GM12875 (cell line): ENCODE measurements around the gene CACNA1H.

Experiments used
- H3K4me3 ChIP-seq: one replicate; pipeline ENCODE4 v1.5.1; 2011; ENCODE audit warnings: low read depth, low read length, control low read depth
- TF ChIP-seq, protein P1 (sequence below): IDR thresholded peaks from 2 replicates; pipeline ENCODE4 v1.5.1; 2011; ENCODE audit warnings: low read depth, mild to moderate bottlenecking, control low read depth, inconsistent platforms, low read length, moderate library complexity, borderline replicate concordance; ENCODE audit not compliant: insufficient read depth

The CACNA1H gene

DNA sequence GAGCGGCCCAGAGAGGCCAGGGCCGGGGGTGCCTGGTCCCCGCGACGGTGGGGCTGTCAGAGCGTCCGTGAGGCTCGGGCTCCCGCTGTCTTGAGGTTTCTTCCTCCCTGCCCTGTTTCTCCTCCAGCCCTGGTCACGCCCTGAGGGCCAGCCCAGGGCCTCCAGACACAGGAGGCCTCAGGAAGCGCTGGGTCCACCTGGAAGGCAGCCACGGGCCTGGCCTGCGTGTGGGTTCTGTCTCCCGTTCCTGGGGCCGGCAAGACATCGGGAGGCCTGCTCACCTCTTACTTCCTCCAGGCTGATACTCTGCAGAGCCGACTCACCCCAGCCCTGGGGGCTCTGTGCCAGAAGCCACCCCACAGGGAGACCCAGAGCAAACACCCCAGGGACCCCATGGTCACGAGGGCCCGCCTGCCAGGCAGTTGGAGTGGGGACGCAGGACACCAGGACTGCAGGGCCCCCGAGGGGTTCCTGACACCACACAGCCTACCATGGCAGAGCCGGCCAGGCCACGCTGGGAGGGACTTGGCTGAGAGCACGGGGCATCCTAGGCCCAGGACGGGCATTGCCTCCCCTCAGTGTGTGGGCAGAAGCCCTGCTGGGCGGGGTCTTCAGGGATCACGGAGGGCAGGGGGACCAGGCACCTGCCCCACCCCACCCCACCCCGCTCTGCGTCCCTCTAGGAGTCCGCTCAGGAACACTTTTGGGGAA is 18.9 kb upstream of the CACNA1H start:
- TF ChIP-seq, protein P1, sequence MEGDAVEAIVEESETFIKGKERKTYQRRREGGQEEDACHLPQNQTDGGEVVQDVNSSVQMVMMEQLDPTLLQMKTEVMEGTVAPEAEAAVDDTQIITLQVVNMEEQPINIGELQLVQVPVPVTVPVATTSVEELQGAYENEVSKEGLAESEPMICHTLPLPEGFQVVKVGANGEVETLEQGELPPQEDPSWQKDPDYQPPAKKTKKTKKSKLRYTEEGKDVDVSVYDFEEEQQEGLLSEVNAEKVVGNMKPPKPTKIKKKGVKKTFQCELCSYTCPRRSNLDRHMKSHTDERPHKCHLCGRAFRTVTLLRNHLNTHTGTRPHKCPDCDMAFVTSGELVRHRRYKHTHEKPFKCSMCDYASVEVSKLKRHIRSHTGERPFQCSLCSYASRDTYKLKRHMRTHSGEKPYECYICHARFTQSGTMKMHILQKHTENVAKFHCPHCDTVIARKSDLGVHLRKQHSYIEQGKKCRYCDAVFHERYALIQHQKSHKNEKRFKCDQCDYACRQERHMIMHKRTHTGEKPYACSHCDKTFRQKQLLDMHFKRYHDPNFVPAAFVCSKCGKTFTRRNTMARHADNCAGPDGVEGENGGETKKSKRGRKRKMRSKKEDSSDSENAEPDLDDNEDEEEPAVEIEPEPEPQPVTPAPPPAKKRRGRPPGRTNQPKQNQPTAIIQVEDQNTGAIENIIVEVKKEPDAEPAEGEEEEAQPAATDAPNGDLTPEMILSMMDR, result no peak
- H3K4me3 ChIP-seq, result no peak overlapping the region

DNA sequence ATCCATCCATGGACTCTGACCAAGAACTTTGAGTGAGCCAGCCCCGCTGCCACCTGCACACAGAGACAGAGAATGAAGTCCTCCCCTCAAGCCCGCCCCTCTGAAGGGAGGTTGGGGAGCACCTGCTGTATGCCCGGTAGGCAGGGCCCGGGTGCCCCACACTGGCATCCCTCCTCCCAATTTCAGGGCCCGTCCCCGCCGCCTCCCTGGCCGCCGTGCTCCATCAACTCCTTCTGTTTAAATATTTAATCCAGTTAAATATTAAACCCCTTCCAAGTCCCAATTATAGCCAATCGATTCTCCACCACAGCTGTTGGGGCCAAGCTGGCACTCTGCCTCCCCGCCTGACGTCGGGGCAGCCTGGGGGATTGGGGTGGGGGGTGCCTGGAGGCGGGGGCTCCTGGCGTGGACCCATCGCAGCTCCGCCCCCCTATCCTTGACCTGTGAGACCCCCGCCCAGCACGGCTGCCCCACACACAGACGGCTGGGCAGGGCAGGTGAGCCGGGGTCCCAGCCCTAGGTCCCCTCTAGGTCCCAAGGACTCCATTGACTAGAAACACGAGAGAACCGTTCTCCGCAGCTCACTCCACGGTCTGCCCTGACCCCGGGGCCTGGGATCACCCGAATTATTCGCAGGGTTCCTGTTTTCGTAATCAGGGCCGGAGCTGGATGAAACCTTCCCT is 18.0 kb upstream of the CACNA1H start:
- TF ChIP-seq, protein P1, result no peak
- H3K4me3 ChIP-seq, result no peak overlapping the region

DNA sequence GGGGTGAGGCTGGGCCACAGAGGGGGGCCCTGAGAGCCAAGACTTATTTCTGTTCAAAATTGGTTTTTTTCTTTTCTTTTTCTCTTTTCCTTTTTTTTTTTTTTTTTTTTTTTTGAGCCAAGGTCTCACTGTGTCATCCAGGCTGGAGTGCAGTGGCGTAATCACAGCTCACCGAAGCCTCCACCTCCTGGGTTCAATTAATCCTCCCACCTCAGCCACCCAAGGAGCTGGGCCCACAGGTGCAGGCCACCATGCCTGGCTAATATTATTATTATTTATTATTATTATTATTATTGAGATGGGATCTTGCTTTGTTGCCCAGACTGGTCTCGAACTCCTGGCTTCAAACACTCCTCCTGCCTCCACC is 17.5 kb upstream of the CACNA1H start:
- H3K4me3 ChIP-seq, result no peak overlapping the region
- TF ChIP-seq, protein P1, result no peak

DNA sequence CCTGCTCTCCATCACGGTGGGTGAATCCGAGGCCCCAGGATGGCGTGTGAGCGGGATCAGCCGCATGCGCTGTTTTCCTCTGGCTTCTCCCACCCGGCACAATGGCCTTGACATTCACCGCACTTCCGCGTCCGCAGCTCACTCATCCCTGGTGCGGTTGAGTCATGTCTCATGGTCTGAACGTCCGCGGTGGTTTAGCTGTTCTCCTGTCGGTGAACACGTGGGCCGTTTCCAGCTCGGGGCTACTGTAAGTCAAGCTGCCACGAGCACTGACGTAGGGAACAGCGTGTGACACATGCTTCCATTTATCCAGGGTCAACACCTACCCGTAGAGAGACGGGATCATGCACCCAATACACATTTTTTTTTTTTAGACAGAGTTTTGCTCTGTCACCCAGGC is 15.3 kb upstream of the CACNA1H start:
- H3K4me3 ChIP-seq, result no peak overlapping the region
- TF ChIP-seq, protein P1, result no peak

DNA sequence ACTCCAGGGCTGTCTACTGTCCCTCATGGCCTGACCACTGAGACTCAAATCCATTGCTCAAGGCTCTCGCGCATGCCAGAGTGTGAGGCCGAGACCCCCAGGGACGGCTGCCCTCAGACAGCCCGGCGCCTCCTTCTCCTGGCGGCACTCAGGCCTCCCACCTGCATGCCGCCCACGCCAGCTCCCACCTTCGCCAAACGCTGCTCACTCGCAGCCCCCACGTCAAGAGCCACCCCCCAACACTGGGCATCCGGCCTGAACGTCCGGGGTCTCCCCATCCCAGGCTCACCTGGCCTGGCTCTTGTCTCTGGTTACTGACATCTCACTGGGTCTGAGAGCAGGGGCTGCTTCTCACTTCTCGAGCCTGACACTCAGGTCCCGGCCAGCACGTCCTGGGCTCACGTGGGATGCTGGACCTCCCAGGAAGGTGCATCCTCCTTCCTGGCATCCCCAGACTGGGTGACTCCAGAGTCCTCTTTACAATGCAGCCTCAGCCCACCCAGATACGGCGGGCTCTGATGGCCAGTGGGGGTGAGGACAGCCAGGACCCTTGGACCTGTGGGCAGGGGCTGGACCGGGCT is 12.2 kb upstream of the CACNA1H start:
- TF ChIP-seq, protein P1, result no peak
- H3K4me3 ChIP-seq, result no peak overlapping the region

DNA sequence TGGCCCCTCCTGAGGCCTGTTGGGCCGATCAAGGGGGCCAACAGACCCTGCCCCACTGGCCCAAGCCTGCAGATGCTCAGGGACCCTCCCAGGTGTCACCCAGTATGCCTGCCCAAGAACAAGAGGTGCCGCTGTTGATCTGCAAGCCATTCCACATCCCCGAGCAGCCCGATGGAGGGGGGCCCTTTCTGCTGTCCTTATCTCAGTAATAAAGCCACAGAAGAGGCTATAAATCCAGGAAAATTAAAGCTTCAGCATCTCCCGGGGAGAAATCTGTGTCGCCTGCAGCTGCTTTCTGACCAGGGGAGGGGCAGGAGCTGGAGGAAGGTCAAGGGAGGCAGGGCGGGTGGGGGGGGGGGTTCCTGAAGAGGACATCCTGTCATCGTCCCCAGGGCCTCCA is 11.7 kb upstream of the CACNA1H start:
- no peak overlapping the region for H3K4me3 ChIP-seq
- TF ChIP-seq, protein P1, result no peak

DNA sequence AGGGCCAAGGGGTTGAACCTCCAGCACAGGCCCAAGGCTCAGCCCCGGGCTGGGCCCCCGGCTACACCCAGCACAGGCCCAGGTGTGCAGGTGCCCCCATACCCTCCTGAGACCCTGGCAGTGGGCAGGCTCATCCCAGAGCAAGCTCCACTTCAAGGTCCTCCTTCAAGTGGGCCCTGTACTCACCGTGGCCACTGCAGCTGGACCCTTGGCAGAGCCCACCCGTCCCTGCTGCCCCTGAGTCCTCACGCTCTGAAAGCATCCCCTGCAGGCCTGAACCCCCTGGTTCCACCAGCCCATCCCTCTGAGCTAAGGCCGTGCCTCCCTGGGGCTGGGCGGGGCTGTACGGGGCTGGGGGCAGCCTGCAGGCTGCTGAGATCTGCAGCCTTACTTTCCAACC is 11.2 kb upstream of the CACNA1H start:
- H3K4me3 ChIP-seq, result no peak overlapping the region
- TF ChIP-seq, protein P1, result no peak
